ENCODE results near the gene SIK3.

Gene SIK3

GRCh38 chr11:116960930-116961329 lies 137.3 kb downstream of the SIK3 start:
- DNase-seq: no peak

GRCh38 chr11:116958246-116958645 lies 140.0 kb downstream of the SIK3 start:
- DNase-seq: no peak

GRCh38 chr11:116955949-116956348 lies 142.3 kb downstream of the SIK3 start:
- no peak for DNase-seq

- no peak for DNase-seq
These were observed 142.7 kb downstream of the SIK3 start for GRCh38 chr11:116955548-116955947.

- DNase-seq: no peak
These were observed 144.5 kb downstream of the SIK3 start for GRCh38 chr11:116953530-116954285.

- no peak for DNase-seq
These were observed 146.5 kb downstream of the SIK3 start for GRCh38 chr11:116951762-116952161.

GRCh38 chr11:116950210-116950609 lies 148.0 kb downstream of the SIK3 start:
- DNase-seq: no peak

GRCh38 chr11:116948391-116948790 lies 149.8 kb downstream of the SIK3 start:
- DNase-seq: no peak

GRCh38 chr11:116946414-116946813 lies 151.8 kb downstream of the SIK3 start:
- DNase-seq: no peak

- DNase-seq: no peak
These were observed 158.7 kb downstream of the SIK3 start for GRCh38 chr11:116939499-116939898.

GRCh38 chr11:116938471-116939070 lies 159.7 kb downstream of the SIK3 start:
- no peak for DNase-seq

- no peak for DNase-seq
These were observed 161.3 kb downstream of the SIK3 start for GRCh38 chr11:116936754-116937446.

GRCh38 chr11:116935514-116935913 lies 162.7 kb downstream of the SIK3 start:
- DNase-seq: no peak

- DNase-seq: no peak
These were observed 163.1 kb downstream of the SIK3 start for GRCh38 chr11:116935089-116935488.

- DNase-seq: no peak
These were observed 164.3 kb downstream of the SIK3 start for GRCh38 chr11:116933961-116934360.

- no peak for DNase-seq
These were observed 166.0 kb downstream of the SIK3 start for GRCh38 chr11:116932181-116932580.

- DNase-seq: peak; percentile 4
These were observed 166.8 kb downstream of the SIK3 start for GRCh38 chr11:116931206-116931953.

- no peak for DNase-seq
These were observed 167.6 kb downstream of the SIK3 start for GRCh38 chr11:116930586-116930985.

GRCh38 chr11:116930177-116930576 lies 168.1 kb downstream of the SIK3 start:
- DNase-seq: no peak

- DNase-seq: no peak
These were observed 168.7 kb downstream of the SIK3 start for GRCh38 chr11:116929414-116930090.

- no peak for DNase-seq
These were observed 169.4 kb downstream of the SIK3 start for GRCh38 chr11:116928845-116929244.

GRCh38 chr11:116928102-116928777 lies 170.0 kb downstream of the SIK3 start:
- DNase-seq: no peak

All from DMS153 (cell line).